Activated effector memory CD4-positive, alpha-beta T cell treated with anti-CD3 and anti-CD28 coated beads, Interleukin-2, amount 50 U/mL, for 16 hours (primary cell): ENCODE measurements around the gene TWSG1.
"Not testable (repeated sequence)": the region's sequence is repeated elsewhere in the genome, so short reads cannot be mapped to it uniquely, and the experiment has no call there.

Experiments used
- DNase-seq: peaks from one replicate; pipeline ENCODE4 v3.0.0-alpha.2; 2020

Gene TWSG1

GRCh38 chr18:9428862-9429661, 94.5 kb downstream of the TWSG1 start:
- DNase-seq, result no peak

GRCh38 chr18:9429662-9429993, 95.1 kb downstream of the TWSG1 start:
- no peak for DNase-seq

- DNase-seq, result not testable (repeated sequence)
Measured at GRCh38 chr18:9430315-9430714, 95.7 kb downstream of the TWSG1 start.

- DNase-seq, result no peak
Measured at GRCh38 chr18:9431296-9431695, 96.7 kb downstream of the TWSG1 start.

GRCh38 chr18:9433122-9433521, 98.5 kb downstream of the TWSG1 start:
- not testable (repeated sequence) for DNase-seq

- DNase-seq, result no peak
Measured at GRCh38 chr18:9433671-9434121, 99.1 kb downstream of the TWSG1 start.

GRCh38 chr18:9434122-9434701, 99.6 kb downstream of the TWSG1 start:
- DNase-seq, result no peak

- DNase-seq, result no peak
Measured at GRCh38 chr18:9435041-9435440, 100.5 kb downstream of the TWSG1 start.

GRCh38 chr18:9436206-9436929, 101.8 kb downstream of the TWSG1 start:
- no peak for DNase-seq

GRCh38 chr18:9437021-9437437, 102.5 kb downstream of the TWSG1 start:
- DNase-seq, result no peak

GRCh38 chr18:9437672-9438071, 103.1 kb downstream of the TWSG1 start:
- DNase-seq, result no peak

- DNase-seq, result no peak
Measured at GRCh38 chr18:9441061-9441460, 106.5 kb downstream of the TWSG1 start.

GRCh38 chr18:9444549-9444948, 110.0 kb downstream of the TWSG1 start:
- DNase-seq, result no peak

GRCh38 chr18:9446839-9447238, 112.3 kb downstream of the TWSG1 start:
- DNase-seq, result no peak

GRCh38 chr18:9447334-9447733, 112.8 kb downstream of the TWSG1 start:
- no peak for DNase-seq

- no peak for DNase-seq
Measured at GRCh38 chr18:9449600-9450414, 115.2 kb downstream of the TWSG1 start.

- DNase-seq, result not testable (repeated sequence)
Measured at GRCh38 chr18:9450920-9451319, 116.3 kb downstream of the TWSG1 start.
